ENCODE measurements around the gene AP3M1. TPM values are rescaled to one million over a fixed set of nuclear protein-coding genes. Genes with fewer than 3 reads are reported as not detected.

Gene AP3M1
- total RNA-seq, 4 donors from 2014 or later, result 26.5 to 36.4 (median 31.4) TPM

Other genes starting within 250 kb of the AP3M1 start
- gene PLAU, start 239.7 kb downstream of the AP3M1 start, total RNA-seq, result 10 to 100 TPM in 1 of 4 donors, 1 to 10 TPM in 3; 4.2 to 38.3 (median 6.9) TPM
- gene VCL, start 152.7 kb downstream of the AP3M1 start, total RNA-seq, result 100 to 1,000 TPM; 412 to 555 (median 448) TPM
- gene ADK, start 393 bp upstream of the AP3M1 start, total RNA-seq, result 10 to 100 TPM; 20.2 to 23.3 (median 21.2) TPM